GM19463 (cell line): ENCODE data around the gene MAP3K14.

Experiments
- ATAC-seq: cut with Tn5 transposase; IDR thresholded peaks from one replicate; pipeline ENCODE4 v1.9.1; 2021; ENCODE audit warnings: mild to moderate bottlenecking, moderate library complexity; ENCODE audit not compliant: unreplicated experiment

MAP3K14 gene

DNA sequence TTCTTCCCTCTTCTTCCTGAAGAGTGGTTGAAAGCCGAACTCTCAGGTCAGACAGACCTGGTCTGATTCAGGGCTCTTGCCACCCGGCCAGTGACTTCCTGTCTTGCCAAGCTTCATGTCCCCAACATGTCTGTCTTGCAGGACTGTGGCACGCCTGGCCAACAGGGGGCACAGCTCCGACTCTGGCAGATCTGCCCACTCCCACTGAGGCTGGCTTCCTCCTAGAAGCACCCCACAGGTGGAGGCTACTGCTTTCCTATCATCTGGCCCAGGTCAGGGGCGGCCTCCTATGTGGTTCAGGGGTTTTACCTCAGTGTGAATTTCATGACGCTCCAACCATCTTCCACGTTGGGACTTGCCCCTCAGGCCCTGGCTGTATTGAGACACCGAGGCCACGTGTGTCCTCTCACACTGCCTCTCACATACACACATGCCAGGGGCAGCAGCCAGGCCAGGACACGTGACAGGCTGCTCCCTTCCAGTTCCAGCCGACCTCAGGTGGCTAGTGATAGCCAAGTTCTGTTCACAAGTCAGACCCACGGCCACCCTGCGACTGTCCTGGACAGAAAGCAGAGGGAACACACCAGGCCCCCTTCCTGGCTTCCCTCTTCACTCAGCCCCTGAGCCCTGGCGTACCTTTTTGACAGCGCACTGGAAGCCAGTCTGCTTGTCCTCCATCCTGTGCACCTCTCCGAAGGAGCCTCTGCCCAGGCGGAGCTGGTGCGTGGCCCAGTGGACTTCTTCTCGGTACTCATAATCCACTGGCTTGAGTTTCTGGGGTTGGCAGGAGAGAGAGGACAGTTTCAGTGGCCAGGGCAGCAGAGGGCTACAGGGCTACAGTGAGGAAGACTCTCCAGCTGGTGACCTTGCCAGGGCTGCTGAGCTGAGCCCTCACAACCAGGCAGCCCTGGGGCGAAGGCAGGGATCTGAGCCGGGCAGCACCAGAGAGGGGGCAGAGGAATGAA lies 32.4 kb downstream of the MAP3K14 start:
- no peak for ATAC-seq

DNA sequence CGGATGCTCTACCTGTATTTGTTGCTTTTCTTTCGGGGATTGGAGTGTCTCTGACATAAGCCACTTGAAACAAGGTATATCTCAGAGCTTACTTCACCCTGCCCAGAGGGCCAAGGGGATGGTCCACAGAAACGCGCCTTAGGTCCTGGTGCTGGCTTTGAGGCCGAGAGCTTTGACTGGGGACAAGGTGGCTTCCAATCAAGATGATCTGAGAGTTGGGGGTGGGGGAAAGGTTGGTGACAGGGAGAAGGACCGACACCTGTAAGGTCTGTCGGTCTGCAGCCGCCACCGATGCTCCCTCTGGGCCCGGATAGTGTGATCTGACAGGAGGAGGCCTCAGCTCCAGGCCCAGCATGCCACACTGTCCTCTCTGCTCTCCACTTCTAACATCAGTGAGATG lies 33.1 kb downstream of the MAP3K14 start:
- ATAC-seq: no peak

GRCh38 chr17:45282683-45283644 lies 33.9 kb downstream of the MAP3K14 start:
- no peak for ATAC-seq

DNA sequence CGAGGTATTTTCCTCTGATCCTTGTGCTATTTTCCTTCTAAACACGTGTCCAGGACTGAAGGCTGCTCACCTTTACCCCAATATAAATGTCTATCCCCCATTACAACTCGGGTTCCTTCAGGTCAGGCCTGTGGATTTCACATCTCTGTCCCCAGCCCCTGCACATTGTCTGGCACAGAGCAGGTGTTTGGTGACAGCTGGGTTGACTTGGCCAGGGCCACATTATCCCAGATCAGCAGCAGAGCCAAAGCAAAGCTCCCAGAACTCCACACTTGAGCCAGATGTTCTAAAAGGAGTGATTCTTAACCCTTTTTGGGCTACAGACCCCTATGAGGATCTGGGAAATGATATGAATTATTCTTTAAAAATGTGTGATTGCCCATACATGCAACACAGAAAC lies 36.9 kb downstream of the MAP3K14 start:
- ATAC-seq: no peak

DNA sequence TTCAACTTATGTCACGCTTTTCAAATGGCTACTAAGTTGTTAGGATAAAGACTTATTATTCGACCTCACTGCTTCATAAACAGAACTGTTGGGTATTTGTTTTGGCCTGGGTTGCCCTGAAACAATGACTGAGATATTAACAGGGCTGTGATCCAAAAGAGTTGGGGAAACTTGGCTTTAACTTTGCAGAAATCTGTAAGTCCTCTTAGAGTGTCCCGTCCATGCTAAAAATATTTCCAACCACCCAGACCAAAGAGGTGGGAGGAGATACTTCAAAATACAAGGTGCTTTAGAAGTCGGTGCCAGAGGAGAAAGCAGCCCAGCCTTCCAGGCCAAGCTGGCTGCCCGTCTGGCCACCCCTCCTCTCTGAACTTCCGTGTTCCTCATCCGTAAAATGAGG lies 38.8 kb downstream of the MAP3K14 start:
- ATAC-seq: no peak

DNA sequence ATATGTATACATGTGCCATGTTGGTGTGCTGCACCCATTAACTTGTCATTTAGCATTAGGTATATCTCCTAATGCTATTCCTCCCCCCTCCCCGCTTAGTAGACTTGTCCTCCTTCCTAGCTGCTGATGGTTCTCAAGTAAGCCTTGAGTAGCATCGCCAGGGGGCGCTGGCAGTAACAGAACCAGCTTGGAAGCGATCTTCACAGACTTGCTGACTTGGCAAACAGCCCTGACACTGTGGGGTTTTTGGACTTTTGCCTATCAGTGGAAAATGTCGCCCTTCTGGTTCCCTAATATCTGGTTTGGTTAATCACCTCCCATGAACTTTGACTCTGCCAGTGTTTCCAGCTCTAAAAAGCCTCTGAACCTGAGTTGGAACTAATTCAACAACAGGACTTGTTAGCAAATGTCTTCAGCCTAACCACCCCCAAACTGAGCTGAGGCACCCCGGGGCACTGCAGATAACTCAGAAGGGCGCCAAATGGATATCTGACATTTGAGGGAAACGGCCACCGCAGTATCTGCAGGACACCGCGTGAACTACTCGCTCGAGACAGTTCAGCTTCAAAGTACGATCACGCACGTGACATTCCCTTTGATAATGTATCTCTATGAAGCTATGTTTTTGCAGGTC lies 39.5 kb downstream of the MAP3K14 start:
- ATAC-seq: no peak

- ATAC-seq: no peak
Measured at GRCh38 chr17:45276031-45276430, 40.8 kb downstream of the MAP3K14 start.

DNA sequence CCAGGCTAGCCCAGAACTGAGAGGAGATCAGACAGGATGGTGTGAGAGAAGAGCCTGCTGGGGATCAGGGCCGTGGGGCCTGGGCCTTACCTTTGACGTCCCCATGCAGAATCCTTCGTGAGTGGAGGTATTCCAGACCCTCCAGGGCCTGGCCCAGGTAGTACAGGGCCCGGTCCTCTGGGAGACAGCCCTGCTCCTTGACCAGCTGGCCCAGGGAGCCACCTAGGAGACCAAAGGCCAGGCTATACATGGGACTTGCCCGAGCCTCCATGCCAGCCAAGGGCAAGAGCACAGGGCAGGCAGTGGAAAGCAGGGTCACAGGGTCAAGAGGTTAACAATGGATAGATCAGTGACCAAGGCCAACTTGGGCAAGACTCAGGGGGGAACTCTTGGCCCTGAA lies 42.8 kb downstream of the MAP3K14 start:
- no peak for ATAC-seq

GRCh38 chr17:45273551-45273957 lies 43.3 kb downstream of the MAP3K14 start:
- ATAC-seq: no peak

- no peak for ATAC-seq
Measured at GRCh38 chr17:45271603-45272002, 45.2 kb downstream of the MAP3K14 start.

GRCh38 chr17:45270828-45271418 lies 45.9 kb downstream of the MAP3K14 start:
- ATAC-seq: no peak

DNA sequence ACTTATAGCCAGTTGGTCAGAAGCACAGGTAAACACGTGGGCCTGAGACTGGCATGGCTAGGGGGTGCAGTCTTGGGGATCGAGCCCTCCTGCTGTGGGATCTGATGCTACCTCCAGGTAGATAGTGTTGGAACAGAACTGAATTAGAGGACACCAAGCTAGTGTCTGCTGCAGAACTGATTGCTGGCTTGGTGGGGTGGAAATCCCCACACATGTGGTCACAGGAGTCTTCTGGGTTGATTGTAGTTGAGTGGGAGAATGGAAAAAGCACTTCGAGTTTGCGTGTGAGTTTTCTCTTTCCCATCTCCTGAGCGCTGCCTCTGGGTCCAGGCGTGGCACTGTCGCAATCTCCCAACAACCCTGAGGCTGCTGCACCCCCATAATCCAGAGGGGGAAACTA lies 46.9 kb downstream of the MAP3K14 start:
- ATAC-seq: no peak

GRCh38 chr17:45267436-45268055 lies 49.3 kb downstream of the MAP3K14 start:
- ATAC-seq: no peak

DNA sequence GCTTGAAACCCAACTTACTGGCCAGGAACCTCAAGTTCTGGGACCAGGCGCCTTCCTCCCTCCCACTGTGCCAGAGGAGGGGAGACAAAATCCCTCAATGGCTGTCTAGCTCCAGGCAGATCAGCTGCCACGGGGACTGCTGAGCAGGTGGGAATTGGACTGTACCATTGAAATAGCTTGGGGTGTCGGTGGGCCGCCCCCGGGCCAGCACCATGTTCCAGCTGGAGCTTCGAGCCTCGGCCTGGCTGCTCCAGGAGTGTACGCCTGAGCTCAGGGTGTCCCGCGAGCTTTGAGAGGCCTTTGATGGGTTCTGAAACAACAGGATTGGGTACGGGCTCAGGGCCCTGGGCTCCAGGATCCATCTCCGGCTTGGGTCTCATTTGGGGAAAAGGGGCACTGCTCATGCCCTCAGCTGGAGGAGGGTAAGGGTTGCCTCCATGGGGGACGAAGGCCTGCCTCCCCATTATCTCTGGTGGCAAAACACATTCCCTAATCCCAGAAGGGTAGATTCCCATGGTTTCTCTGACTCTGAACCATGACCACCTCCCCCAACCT lies 50.4 kb downstream of the MAP3K14 start:
- no peak for ATAC-seq

DNA sequence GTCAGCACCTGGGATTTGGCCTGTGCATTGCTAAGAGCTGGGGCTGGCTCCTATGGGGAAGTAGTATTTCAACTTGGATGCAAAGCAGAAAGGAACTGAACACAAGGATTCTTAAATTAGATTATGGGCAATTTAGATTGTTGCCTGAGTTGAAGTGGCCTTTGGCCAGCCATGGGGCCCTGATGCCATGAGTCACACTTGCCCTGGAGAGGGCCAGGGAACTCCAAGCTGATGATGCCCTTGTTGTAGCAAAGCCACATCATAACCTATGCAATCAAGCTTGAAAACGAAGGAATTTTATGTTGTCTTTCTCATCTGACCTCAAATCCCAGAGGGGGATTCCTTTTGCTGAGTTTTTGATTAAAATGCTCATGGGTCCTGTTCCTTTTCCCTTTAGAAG lies 51.0 kb downstream of the MAP3K14 start:
- no peak for ATAC-seq

GRCh38 chr17:45264988-45265387 lies 51.8 kb downstream of the MAP3K14 start:
- no peak for ATAC-seq

GRCh38 chr17:45264430-45264829 lies 52.4 kb downstream of the MAP3K14 start:
- ATAC-seq: no peak

- no peak for ATAC-seq
Measured at GRCh38 chr17:45263477-45263860, 53.4 kb downstream of the MAP3K14 start.

- no peak for ATAC-seq
Measured at GRCh38 chr17:45262516-45263476, 54.0 kb downstream of the MAP3K14 start.
